Keratinocyte (primary cell): ENCODE measurements around the gene PGGT1B.

Experiments used
- CTCF ChIP-seq, 3 experiments: IDR thresholded peaks in 1 of 3; conservative IDR thresholded peaks in 1 of 3; optimal IDR thresholded peaks in 1 of 3; 2 replicates in 2 of 3; 3 replicates in 1 of 3; pipeline versions ENCODE3 to v1.5.1; 2011; ENCODE audit warnings: low read length in 3 of 3, mild to moderate bottlenecking in 3 of 3, moderate library complexity in 2 of 3, control low read depth in 1 of 3, inconsistent platforms in 1 of 3; ENCODE audit not compliant: insufficient read depth in 2 of 3; ENCODE audit errors: extremely low read depth in 1 of 3
- EZH2 ChIP-seq: IDR thresholded peaks from one replicate; pipeline ENCODE4 v1.6.1; 2012; ENCODE audit warnings: inconsistent platforms, mild to moderate bottlenecking, low read length, moderate library complexity

DNA sequence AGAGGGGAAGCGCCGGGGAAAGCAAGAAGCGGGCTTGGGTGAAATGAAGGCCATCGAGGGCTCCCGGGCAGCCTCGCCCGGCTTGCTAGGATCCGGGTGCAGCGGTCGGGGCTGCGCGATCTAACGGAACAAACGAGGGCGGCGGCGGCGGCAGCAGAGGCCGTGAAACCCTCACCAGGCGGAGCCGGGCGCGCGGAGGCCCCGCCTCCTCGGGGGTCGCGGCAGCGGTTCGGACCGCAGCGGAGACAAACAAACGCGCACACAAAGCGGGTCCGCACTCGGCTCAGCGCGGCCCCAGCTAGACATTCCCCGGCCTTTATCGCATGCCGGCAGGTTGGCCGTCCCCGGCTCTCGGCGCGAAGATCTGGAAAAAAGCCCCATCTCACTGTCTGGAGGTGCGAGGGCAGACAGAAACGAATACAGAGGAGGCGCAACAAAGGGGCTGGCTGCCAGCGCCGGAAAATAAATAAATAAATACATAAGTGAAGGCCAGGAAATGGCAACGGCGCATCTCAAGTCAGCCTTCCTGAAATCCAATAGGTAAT is 82.4 kb downstream of the PGGT1B start:
- no peak for TF ChIP-seq CTCF (optimal IDR thresholded peaks at IDR 0.05 in 1 of 3, IDR thresholded peaks at IDR 0.05 in 1 of 3, conservative IDR thresholded peaks at IDR 0.05 in 1 of 3; ENCODE audit: extremely low read depth in 1 of 3, insufficient read depth in 2 of 3, low read length in 3 of 3)
- peak; percentile 71 for TF ChIP-seq EZH2
